GM08714 (cell line): Measurements from ENCODE around the gene PRPF31.

Source experiments
- H3K4me3 ChIP-seq: fragments of 200-500 bp; sonication (Bioruptor generic); 2 replicates; pipeline ENCODE4 v1.5.1; 2014; ENCODE audit warnings: mild to moderate bottlenecking, low read length, inconsistent platforms
- ZNF274 ChIP-seq: IDR thresholded peaks from 2 replicates; pipeline ENCODE4 v1.6.1; 2012; ENCODE audit warnings: mild to moderate bottlenecking, low read depth, low read length

The PRPF31 gene

GRCh38 chr19:54100561-54100960 is 15.0 kb upstream of the PRPF31 start, which contains the start of gene OSCAR:
OSCAR (minus strand) TSS chr19:54100803; CDS start chr19:54100792, 11 bp downstream.
- H3K4me3 ChIP-seq: no peak within 1 kb of the TSS
- TF ChIP-seq ZNF274: no peak

- H3K4me3 ChIP-seq: peak within 1 kb of the TSS; percentile 79
- TF ChIP-seq ZNF274: no peak
Measured at GRCh38 chr19:54102421-54103169, 13.0 kb upstream of the PRPF31 start, which contains the start of gene NDUFA3. NDUFA3 (plus strand) TSS chr19:54102855; CDS start chr19:54102879, 24 bp downstream.

GRCh38 chr19:54104998-54105715 is 10.4 kb upstream of the PRPF31 start:
- no peak for TF ChIP-seq ZNF274
- no peak overlapping the region for H3K4me3 ChIP-seq

- no peak for TF ChIP-seq ZNF274
- H3K4me3 ChIP-seq: no peak overlapping the region
Measured at GRCh38 chr19:54105796-54106195, 9.8 kb upstream of the PRPF31 start.

- H3K4me3 ChIP-seq: no peak overlapping the region
- no peak for TF ChIP-seq ZNF274
Measured at GRCh38 chr19:54106716-54107115, 8.8 kb upstream of the PRPF31 start.

- no peak overlapping the region for H3K4me3 ChIP-seq
- TF ChIP-seq ZNF274: no peak
Measured at GRCh38 chr19:54107876-54108490, 7.6 kb upstream of the PRPF31 start.

GRCh38 chr19:54108496-54108895 is 7.1 kb upstream of the PRPF31 start:
- H3K4me3 ChIP-seq: no peak overlapping the region
- TF ChIP-seq ZNF274: no peak

- H3K4me3 ChIP-seq: no peak overlapping the region
- TF ChIP-seq ZNF274: no peak
Measured at GRCh38 chr19:54109651-54110050, 5.9 kb upstream of the PRPF31 start.

- TF ChIP-seq ZNF274: no peak
Measured at GRCh38 chr19:54114340-54115108, 1.0 kb upstream of the PRPF31 start.

GRCh38 chr19:54121259-54121658 is 5.7 kb downstream of the PRPF31 start:
- TF ChIP-seq ZNF274: no peak
- no peak overlapping the region for H3K4me3 ChIP-seq

More at GRCh38 chr19:54114340-54115108, 1.0 kb upstream of the PRPF31 start:
- peak overlapping the region; percentile 86 for H3K4me3 ChIP-seq

- H3K4me3 ChIP-seq: no peak overlapping the region
- no peak for TF ChIP-seq ZNF274
Measured at GRCh38 chr19:54123682-54124081, 8.1 kb downstream of the PRPF31 start.

GRCh38 chr19:54124393-54124792 is 8.8 kb downstream of the PRPF31 start:
- H3K4me3 ChIP-seq: no peak overlapping the region
- TF ChIP-seq ZNF274: no peak

- TF ChIP-seq ZNF274: no peak
- H3K4me3 ChIP-seq: no peak overlapping the region
Measured at GRCh38 chr19:54125713-54126112, 10.2 kb downstream of the PRPF31 start.
